ENCODE results near the gene ZFAND6.

DNA sequence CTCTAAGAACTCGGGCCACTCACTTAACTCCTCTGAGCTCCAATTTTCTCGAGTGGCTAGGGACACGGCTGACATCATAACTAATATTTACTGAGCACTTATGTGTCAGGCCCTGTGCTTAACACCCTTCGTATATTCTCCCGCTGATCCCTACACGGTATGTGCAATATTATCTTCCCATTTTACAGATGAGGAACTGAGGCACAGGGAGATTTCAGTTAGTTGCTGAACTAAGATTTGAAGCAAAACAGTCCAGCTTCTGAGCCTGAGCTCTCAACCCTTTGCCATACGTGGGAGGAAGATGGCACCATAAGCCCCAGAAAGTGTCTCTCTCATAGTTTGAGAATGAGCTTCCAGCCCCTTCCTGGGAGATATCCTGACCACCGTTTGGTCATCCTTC lies 112.9 kb downstream of the ZFAND6 start:
- TF ChIP-seq, protein P1, sequence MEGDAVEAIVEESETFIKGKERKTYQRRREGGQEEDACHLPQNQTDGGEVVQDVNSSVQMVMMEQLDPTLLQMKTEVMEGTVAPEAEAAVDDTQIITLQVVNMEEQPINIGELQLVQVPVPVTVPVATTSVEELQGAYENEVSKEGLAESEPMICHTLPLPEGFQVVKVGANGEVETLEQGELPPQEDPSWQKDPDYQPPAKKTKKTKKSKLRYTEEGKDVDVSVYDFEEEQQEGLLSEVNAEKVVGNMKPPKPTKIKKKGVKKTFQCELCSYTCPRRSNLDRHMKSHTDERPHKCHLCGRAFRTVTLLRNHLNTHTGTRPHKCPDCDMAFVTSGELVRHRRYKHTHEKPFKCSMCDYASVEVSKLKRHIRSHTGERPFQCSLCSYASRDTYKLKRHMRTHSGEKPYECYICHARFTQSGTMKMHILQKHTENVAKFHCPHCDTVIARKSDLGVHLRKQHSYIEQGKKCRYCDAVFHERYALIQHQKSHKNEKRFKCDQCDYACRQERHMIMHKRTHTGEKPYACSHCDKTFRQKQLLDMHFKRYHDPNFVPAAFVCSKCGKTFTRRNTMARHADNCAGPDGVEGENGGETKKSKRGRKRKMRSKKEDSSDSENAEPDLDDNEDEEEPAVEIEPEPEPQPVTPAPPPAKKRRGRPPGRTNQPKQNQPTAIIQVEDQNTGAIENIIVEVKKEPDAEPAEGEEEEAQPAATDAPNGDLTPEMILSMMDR (IDR thresholded peaks at IDR 0.05) = no peak
- no peak for TF ChIP-seq POLR2A (IDR thresholded peaks at IDR 0.05)
- TF ChIP-seq POLR2AphosphoS5 (IDR thresholded peaks at IDR 0.05) = no peak

Measured in prostate gland (tissue), 2 donors.